Panc1 (cell line): Measurements from ENCODE around the gene ZDHHC14. TPM values are rescaled to one million over a fixed set of nuclear protein-coding genes. Genes with fewer than 3 reads are reported as not detected.
A peak's percentile ranks its signal among the peaks of the same experiment; 100 is the strongest.

Experiments used
- ATAC-seq: fragments of 200-7000 bp; cut with Tn5 transposase; 2 replicates; pipeline ENCODE4 v1.9.1; 2020; ENCODE audit warnings: mild to moderate bottlenecking, moderate library complexity
- BruUV-seq: library from RNA; stranded (reverse); fragments of 400-500 nt; replicated peaks from 2 replicates; lab custom pipeline; 2021; lab: Mats Ljungman, UMichigan
- CTCF ChIA-PET: fragments of 300-600 bp; sonication (Branson Sonifier 250); formaldehyde crosslinking; loops from one replicate; lab custom pipeline; 2022; ENCODE audit warnings: antibody characterized with exemption; lab: Charles Lee
- POLR2A ChIA-PET: fragments of 300-600 bp; sonication (Branson Sonifier 250); formaldehyde crosslinking; loops from one replicate; lab custom pipeline; 2022; ENCODE audit warnings: antibody characterized with exemption; lab: Charles Lee
- DNase-seq: peaks from one replicate; pipeline ENCODE4 v3.0.0-alpha.2; 2010; ENCODE audit warnings: low read depth, low spot score
- H3K27ac ChIP-seq: 2 replicates; pipeline ENCODE4 v1.5.1; 2011; ENCODE audit warnings: mild to moderate bottlenecking, low read length, inconsistent platforms
- H3K27me3 ChIP-seq: fragments of 200-500 bp; sonication (Bioruptor generic); 2 replicates; pipeline ENCODE4 v1.6.0; 2014; ENCODE audit warnings: low read length, inconsistent platforms; ENCODE audit not compliant: control insufficient read depth, insufficient read depth
- H3K36me3 ChIP-seq: fragments of 200-500 bp; sonication (Bioruptor generic); 2 replicates; pipeline ENCODE4 v1.5.1; 2014; ENCODE audit warnings: inconsistent platforms, mild to moderate bottlenecking, low read length, moderate library complexity; ENCODE audit not compliant: control insufficient read depth, insufficient read depth
- H3K4me1 ChIP-seq: 2 replicates; pipeline ENCODE4 v1.5.1; 2011; ENCODE audit warnings: inconsistent platforms, mild to moderate bottlenecking, low read length, moderate library complexity; ENCODE audit not compliant: control insufficient read depth, insufficient read depth
- H3K4me3 ChIP-seq, 2 experiments: 2 replicates each; pipeline ENCODE4 v1.5.1; 2011 to 2012; ENCODE audit warnings: low read depth in 2 of 2, low read length in 2 of 2, mild to moderate bottlenecking in 2 of 2, inconsistent platforms in 1 of 2, moderate library complexity in 1 of 2
- H3K9me3 ChIP-seq: fragments of 200-500 bp; sonication (Bioruptor generic); 2 replicates; pipeline ENCODE4 v1.5.1; 2014; ENCODE audit warnings: low read depth, mild to moderate bottlenecking, inconsistent platforms, low read length, moderate library complexity; ENCODE audit not compliant: control insufficient read depth, insufficient read depth
- CTCF ChIP-seq: fragments of 450-650 bp; IDR thresholded peaks from 2 replicates; pipeline ENCODE4 v1.5.1; 2017; ENCODE audit warnings: mild to moderate bottlenecking
- POLR2AphosphoS5 ChIP-seq: IDR thresholded peaks from 2 replicates; pipeline ENCODE4 v1.6.1; 2012; ENCODE audit warnings: mild to moderate bottlenecking, low read depth, low read length, moderate library complexity
- REST ChIP-seq, 2 experiments: IDR thresholded peaks; 2 replicates each; pipeline ENCODE4 v1.6.1; 2011 to 2012; ENCODE audit warnings: low read depth in 2 of 2, control low read depth in 1 of 2, low read length in 1 of 2, mild to moderate bottlenecking in 1 of 2, moderate library complexity in 1 of 2; ENCODE audit not compliant: insufficient read depth in 1 of 2
- SIN3A ChIP-seq: IDR thresholded peaks from 2 replicates; pipeline ENCODE4 v1.6.1; 2012; ENCODE audit warnings: low read depth, mild to moderate bottlenecking, low read length, moderate library complexity, borderline replicate concordance; ENCODE audit not compliant: insufficient read depth
- TCF7L2 ChIP-seq: IDR thresholded peaks from 2 replicates; pipeline ENCODE4 v1.6.1; 2011; ENCODE audit warnings: mild to moderate bottlenecking, low read depth, low read length, inconsistent platforms
- in situ Hi-C: cut with HindIII; loops from 2 replicates; pipeline ENCODE4 v1.10.0; 2016; ENCODE audit warnings: low sequenced_read_pairs, low pct_unique_long_range_greater_than_20kb
- intact Hi-C: fragments of 100-400 bp; cut with micrococcal nuclease; formaldehyde crosslinking; loops from one replicate; pipeline ENCODE4 v1.10.0; 2022; ENCODE audit not compliant: unreplicated experiment
- total RNA-seq: library from RNA; stranded (reverse); gene quantifications from one replicate; pipeline ENCODE4 v1.2.1, GENCODE V29; 2021; ENCODE audit not compliant: unreplicated experiment

Gene ZDHHC14
- total RNA-seq, 1 experiment from 2014 or later: 19.9 TPM

- intact Hi-C loops: no loop called here
- in situ Hi-C loops: no loop called here
These were observed 296.2 kb downstream of the ZDHHC14 start for GRCh38 chr6:157677235-157677634.

More at GRCh38 chr6:157677235-157677634, 296.2 kb downstream of the ZDHHC14 start:
- CTCF ChIA-PET: no interaction called here
- DNase-seq (no peak), ATAC-seq (no peak)
- TF ChIP-seq CTCF: no peak
- peak in 1 of 2 experiments; percentile 74; a peak in 2 of 4 replicates for TF ChIP-seq REST (IDR thresholded peaks at IDR 0.05; ENCODE audit: insufficient read depth in 1 of 2, low read depth in 2 of 2, low read length in 1 of 2)
- TF ChIP-seq POLR2AphosphoS5: no peak
- TF ChIP-seq SIN3A: no peak
- no peak for TF ChIP-seq TCF7L2
- Histone ChIP-seq H3K36me3 (no peaks in the 10 kb centered on the region), H3K27ac (no peak overlapping the region), H3K27me3 (no peaks in the 10 kb centered on the region), H3K4me1 (no peaks in the 10 kb centered on the region), H3K4me3 (no peak overlapping the region), H3K9me3 (no peaks in the 10 kb centered on the region)
- POLR2A ChIA-PET: no interaction called here
- BruUV-seq: no TSS peak
